B cell (primary cell): ENCODE data around the gene ASAH2B. TPM values are rescaled to one million over a fixed set of nuclear protein-coding genes. Genes with fewer than 3 reads are reported as not detected.
"Not testable (repeated sequence)": the region's sequence is repeated elsewhere in the genome, so short reads cannot be mapped to it uniquely, and the experiment has no call there.

Source experiments
- ATAC-seq: fragments of 200-7000 bp; cut with Tn5 transposase; one replicate; pipeline ENCODE4 v1.10.0; 2021; ENCODE audit warnings: low read depth, mild to moderate bottlenecking, moderate number of reproducible peaks, moderate library complexity
- CTCF ChIA-PET: fragments of 350-600 bp; sonication (Branson Sonifier 250); formaldehyde crosslinking; loops from one replicate; lab custom pipeline; 2021; ENCODE audit warnings: antibody characterized with exemption, inconsistent platforms; lab: Charles Lee
- POLR2A ChIA-PET: fragments of 350-600 bp; sonication (Branson Sonifier 250); formaldehyde crosslinking; loops from one replicate; lab custom pipeline; 2021; ENCODE audit warnings: antibody characterized with exemption; lab: Charles Lee
- DNase-seq: peaks from one replicate; pipeline ENCODE4 v3.0.0; 2013
- H2AFZ ChIP-seq: 2 replicates; pipeline ENCODE4 v1.6.1; 2012; ENCODE audit warnings: mild to moderate bottlenecking, low read depth, low read length; ENCODE audit not compliant: insufficient read depth, poor library complexity, severe bottlenecking
- H3K27ac ChIP-seq, 2 donors: 1 replicate in 1 of 2; 2 replicates in 1 of 2; pipeline ENCODE4 v1.5.1; 2012 to 2013; ENCODE audit warnings: low read length in 2 of 2, mild to moderate bottlenecking in 2 of 2, moderate library complexity in 1 of 2
- H3K27me3 ChIP-seq, 4 experiments: fragments of 200-600 bp in 1 of 4; sonication (generic) in 1 of 4; replicated peaks in 1 of 4; 1 replicate in 2 of 4; 2 replicates in 2 of 4; pipeline versions ENCODE4 v1.6.1 to v1.7.0; 2013 to 2016; ENCODE audit warnings: low read length in 3 of 4, mild to moderate bottlenecking in 2 of 4, mixed read lengths in 1 of 4, moderate library complexity in 1 of 4; ENCODE audit not compliant: insufficient read depth in 4 of 4, control insufficient read depth in 3 of 4; ENCODE audit errors: control extremely low read depth in 1 of 4
- H3K36me3 ChIP-seq, 2 experiments: replicated peaks in 1 of 2; 1 replicate in 1 of 2; 2 replicates in 1 of 2; pipeline versions ENCODE4 v1.6.1 to v1.7.1; 2013; ENCODE audit warnings: low read length in 1 of 2; ENCODE audit not compliant: insufficient read depth in 2 of 2, control insufficient read depth in 1 of 2; ENCODE audit errors: control extremely low read depth in 1 of 2, extremely low read depth in 1 of 2
- H3K4me1 ChIP-seq, 2 donors: fragments of 200-600 bp in 1 of 2; sonication (generic) in 1 of 2; 1 replicate in 1 of 2; 2 replicates in 1 of 2; pipeline versions ENCODE4 v1.5.1 to v1.6.1; 2013 to 2017; ENCODE audit warnings: low read length in 2 of 2; ENCODE audit not compliant: control insufficient read depth in 2 of 2, insufficient read depth in 2 of 2
- H3K4me2 ChIP-seq: replicated peaks from 2 replicates; pipeline ENCODE3; 2012; ENCODE audit warnings: mild to moderate bottlenecking, low read depth, low read length; ENCODE audit not compliant: poor library complexity, severe bottlenecking
- H3K4me3 ChIP-seq, 5 experiments: fragments of 200-600 bp in 1 of 5; sonication (generic) in 1 of 5; 1 replicate in 3 of 5; 2 replicates in 2 of 5; pipeline versions ENCODE4 v1.5.1 to v1.7.0; 2011 to 2016; ENCODE audit warnings: low read length in 4 of 5, mild to moderate bottlenecking in 4 of 5, low read depth in 2 of 5, control low read depth in 1 of 5, moderate library complexity in 1 of 5; ENCODE audit not compliant: insufficient read depth in 1 of 5; ENCODE audit errors: control extremely low read depth in 1 of 5, extremely low read depth in 1 of 5
- H3K79me2 ChIP-seq: fragments of 200-600 bp; sonication (generic); one replicate; pipeline ENCODE4 v1.6.0; 2016; ENCODE audit warnings: low read length; ENCODE audit not compliant: control insufficient read depth, insufficient read depth
- H3K9ac ChIP-seq: fragments of 200-600 bp; sonication (generic); 2 replicates; pipeline ENCODE4 v1.6.1; 2017; ENCODE audit warnings: mild to moderate bottlenecking, low read length, moderate library complexity
- H3K9me3 ChIP-seq, 3 donors: one replicate each; pipeline versions ENCODE4 v1.6.1 to v1.7.1; 2013; ENCODE audit warnings: low read length in 2 of 3; ENCODE audit not compliant: control insufficient read depth in 2 of 3, insufficient read depth in 1 of 3; ENCODE audit errors: control extremely low read depth in 1 of 3
- H4K20me1 ChIP-seq: 2 replicates; pipeline ENCODE4 v1.6.0; 2012; ENCODE audit warnings: mild to moderate bottlenecking, low read length; ENCODE audit not compliant: insufficient read depth, control insufficient read depth, poor library complexity, severe bottlenecking
- H3K27ac Mint-ChIP-seq: one replicate; pipeline ENCODE4 v1.8.0; 2021; ENCODE audit warnings: mixed read lengths
- H3K27me3 Mint-ChIP-seq: one replicate; pipeline ENCODE4 v1.8.0; 2021; ENCODE audit warnings: mixed read lengths
- H3K4me1 Mint-ChIP-seq: one replicate; pipeline ENCODE4 v1.8.0; 2021; ENCODE audit warnings: mixed read lengths
- H3K4me3 Mint-ChIP-seq: one replicate; pipeline ENCODE4 v1.8.0; 2021; ENCODE audit warnings: mixed read lengths
- H3K9me3 Mint-ChIP-seq: one replicate; pipeline ENCODE4 v1.8.0; 2022; ENCODE audit warnings: mixed read lengths; ENCODE audit not compliant: insufficient read depth
- WGBS: methylation state at CpG from one replicate; pipeline ENCODE4 v1.1.5; 2013; ENCODE audit warnings: missing lambda C conversion rate; ENCODE audit not compliant: insufficient coverage; 5-methylcytosine and 5-hydroxymethylcytosine counted together
- intact Hi-C: fragments of 100-400 bp; cut with micrococcal nuclease; formaldehyde crosslinking; loops from one replicate; pipeline ENCODE4 v1.10.0; 2022
- polyA plus RNA-seq: library from polyadenylated mRNA; depleted of rRNA; stranded (reverse); fragments of >200 nt; gene quantifications from 2 replicates; pipeline ENCODE4 v1.2.3, GENCODE V29; 2012
- total RNA-seq, 2 donors: library from RNA; stranded (reverse); fragments of 120-200 nt in 1 of 2; gene quantifications; 1 replicate in 1 of 2; 2 replicates in 1 of 2; pipeline versions ENCODE4 v1.2.3 to v1.2.4, GENCODE V29; 2013 to 2022

Gene ASAH2B
- total and polyA plus RNA-seq, 2 donors (not counting 1 experiment from before 2014, with no cell fraction given) = 1.0 to 1.1 TPM

DNA sequence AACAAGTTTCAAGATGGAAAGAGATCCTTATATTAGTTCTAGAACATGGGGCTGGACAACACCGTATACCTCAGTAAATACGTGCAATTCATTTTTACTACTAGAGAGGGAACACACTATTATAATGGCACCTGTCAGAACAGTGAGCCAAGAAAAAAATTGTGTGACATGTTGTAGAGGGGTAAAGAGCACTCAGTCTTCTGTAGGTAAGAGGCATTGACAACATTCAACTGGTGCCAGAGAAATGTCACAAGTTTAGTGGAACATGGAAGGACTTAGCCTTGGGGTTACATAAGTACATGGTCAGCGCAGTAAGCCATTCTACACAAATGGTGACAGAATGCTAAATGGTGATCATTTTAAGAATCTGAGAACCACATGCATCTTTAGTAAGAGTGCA is 32.3 kb downstream of the ASAH2B start:
- H4K20me1 ChIP-seq, H3K79me2 ChIP-seq, ATAC-seq, H3K4me1 ChIP-seq, H3K27me3 Mint-ChIP-seq, DNase-seq, H3K4me1 Mint-ChIP-seq, H2AFZ ChIP-seq, H3K4me3 ChIP-seq, H3K36me3 ChIP-seq, POLR2A ChIA-PET, CTCF ChIA-PET, H3K9ac ChIP-seq, H3K4me2 ChIP-seq, intact Hi-C loops, H3K27ac ChIP-seq, H3K9me3 ChIP-seq, H3K27ac Mint-ChIP-seq, H3K27me3 ChIP-seq, H3K4me3 Mint-ChIP-seq, H3K9me3 Mint-ChIP-seq: not testable (repeated sequence)
- no CpG with 5 or more reads among the region's 3 CpGs for WGBS

DNA sequence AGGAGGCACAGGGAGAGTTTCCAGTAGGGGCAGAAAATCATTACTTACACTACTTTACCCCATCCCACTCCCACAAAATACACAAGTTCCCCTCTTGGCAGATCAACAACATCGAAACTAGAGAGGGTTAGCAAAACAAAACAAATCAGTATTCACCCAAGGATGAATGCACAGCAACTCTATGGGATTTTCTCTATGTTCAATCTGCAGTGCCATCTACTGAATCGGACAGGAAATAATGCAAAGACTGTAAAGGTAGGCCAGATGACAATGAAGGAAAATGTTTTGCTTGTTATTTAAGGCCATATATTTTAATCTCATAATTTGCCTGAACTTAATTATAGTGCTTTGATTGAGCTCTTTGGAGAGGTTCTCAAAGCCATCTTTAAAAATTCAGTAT is 35.1 kb downstream of the ASAH2B start:
- DNase-seq, POLR2A ChIA-PET, CTCF ChIA-PET, H3K79me2 ChIP-seq, H3K27ac ChIP-seq, H3K36me3 ChIP-seq, H3K4me1 Mint-ChIP-seq, H3K9me3 ChIP-seq, H3K4me3 ChIP-seq, H2AFZ ChIP-seq, H3K27me3 Mint-ChIP-seq, intact Hi-C loops, H3K9ac ChIP-seq, H3K4me2 ChIP-seq, H3K27ac Mint-ChIP-seq, H3K9me3 Mint-ChIP-seq, H3K27me3 ChIP-seq, ATAC-seq, H4K20me1 ChIP-seq, H3K4me1 ChIP-seq, H3K4me3 Mint-ChIP-seq: not testable (repeated sequence)
- WGBS = no CpG with 5 or more reads among the region's 2 CpGs

DNA sequence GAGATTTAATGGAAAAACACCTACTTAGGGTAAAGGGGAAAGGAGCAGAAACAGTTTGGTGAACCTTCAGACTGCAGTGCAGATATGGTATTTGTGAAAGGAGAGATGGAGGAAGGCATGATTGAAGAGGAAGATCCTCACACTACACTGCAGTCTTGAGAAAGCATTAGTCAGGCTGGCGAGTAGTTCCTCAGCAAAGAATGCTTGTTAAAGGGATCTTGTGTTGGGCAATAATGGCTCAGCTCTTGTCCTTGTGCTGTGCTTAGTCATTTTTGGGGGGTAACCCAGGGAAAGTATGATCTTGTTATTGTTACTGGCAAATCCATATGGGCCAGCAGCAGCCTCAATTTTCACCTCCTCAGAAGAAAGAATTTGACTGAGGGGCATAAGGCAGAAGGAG is 40.3 kb downstream of the ASAH2B start:
- H3K36me3 ChIP-seq, intact Hi-C loops, H3K79me2 ChIP-seq, H3K4me1 Mint-ChIP-seq, H3K27ac Mint-ChIP-seq, H4K20me1 ChIP-seq, H3K4me1 ChIP-seq, H3K27ac ChIP-seq, DNase-seq, H3K27me3 Mint-ChIP-seq, CTCF ChIA-PET, H3K4me2 ChIP-seq, H3K27me3 ChIP-seq, H3K9me3 Mint-ChIP-seq, H3K4me3 Mint-ChIP-seq, H3K9me3 ChIP-seq, ATAC-seq, H3K9ac ChIP-seq, POLR2A ChIA-PET, H3K4me3 ChIP-seq, H2AFZ ChIP-seq: not testable (repeated sequence)
- WGBS = no CpG with 5 or more reads among the region's 1 CpG

DNA sequence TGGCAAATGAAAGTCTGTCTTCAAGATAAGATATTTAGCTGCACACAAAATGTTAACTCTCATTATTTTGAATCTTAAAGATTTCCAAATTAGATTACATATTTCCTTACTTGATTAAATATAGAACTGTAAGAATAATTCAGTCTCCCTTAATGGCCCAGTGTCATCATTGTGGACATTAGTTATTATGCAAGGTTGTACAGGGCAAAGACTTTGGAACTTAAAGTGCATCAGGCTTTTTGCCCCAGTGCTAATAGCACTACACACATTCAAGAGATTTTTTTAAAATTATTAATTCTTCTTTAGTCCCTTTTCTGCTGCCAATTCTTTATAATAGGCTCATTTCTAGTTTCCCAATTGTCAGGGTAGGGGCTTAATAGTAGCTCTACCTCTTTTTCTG is 42.3 kb downstream of the ASAH2B start:
- H3K27ac Mint-ChIP-seq, H3K4me1 Mint-ChIP-seq, H3K9me3 Mint-ChIP-seq, H4K20me1 ChIP-seq, H3K27me3 Mint-ChIP-seq, H3K4me3 ChIP-seq, H3K4me3 Mint-ChIP-seq, H3K36me3 ChIP-seq, H3K9ac ChIP-seq, CTCF ChIA-PET, intact Hi-C loops, H3K27me3 ChIP-seq, ATAC-seq, H3K4me1 ChIP-seq, H3K79me2 ChIP-seq, H3K4me2 ChIP-seq, H3K27ac ChIP-seq, DNase-seq, POLR2A ChIA-PET, H3K9me3 ChIP-seq, H2AFZ ChIP-seq: not testable (repeated sequence)
